GM19023 (cell line): Measurements from ENCODE around the gene HEPACAM.
A peak's percentile ranks its signal among the peaks of the same experiment; 100 is the strongest.

Experiments used
- ATAC-seq: cut with Tn5 transposase; IDR thresholded peaks from one replicate; pipeline ENCODE4 v1.9.1; 2021; ENCODE audit warnings: mild to moderate bottlenecking, moderate library complexity; ENCODE audit not compliant: unreplicated experiment

HEPACAM gene

DNA sequence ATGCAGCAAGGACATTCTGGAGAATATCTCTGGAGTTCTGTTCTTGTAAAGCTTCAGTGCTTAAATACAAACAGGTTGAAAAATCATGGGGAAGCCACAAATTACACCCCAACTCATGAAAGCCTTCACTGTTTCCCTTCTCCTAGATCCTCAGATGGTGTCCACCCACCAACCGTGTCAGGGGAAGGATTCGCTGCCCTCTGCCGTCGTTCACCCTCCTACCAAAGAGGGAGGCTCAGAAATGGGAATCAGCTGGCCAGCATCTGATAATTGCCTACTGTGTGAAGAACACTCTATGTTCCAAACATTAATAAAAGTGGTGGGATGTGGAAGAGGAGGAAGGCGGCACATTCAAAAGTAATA, 7.4 kb upstream of the HEPACAM start:
- no peak for ATAC-seq

DNA sequence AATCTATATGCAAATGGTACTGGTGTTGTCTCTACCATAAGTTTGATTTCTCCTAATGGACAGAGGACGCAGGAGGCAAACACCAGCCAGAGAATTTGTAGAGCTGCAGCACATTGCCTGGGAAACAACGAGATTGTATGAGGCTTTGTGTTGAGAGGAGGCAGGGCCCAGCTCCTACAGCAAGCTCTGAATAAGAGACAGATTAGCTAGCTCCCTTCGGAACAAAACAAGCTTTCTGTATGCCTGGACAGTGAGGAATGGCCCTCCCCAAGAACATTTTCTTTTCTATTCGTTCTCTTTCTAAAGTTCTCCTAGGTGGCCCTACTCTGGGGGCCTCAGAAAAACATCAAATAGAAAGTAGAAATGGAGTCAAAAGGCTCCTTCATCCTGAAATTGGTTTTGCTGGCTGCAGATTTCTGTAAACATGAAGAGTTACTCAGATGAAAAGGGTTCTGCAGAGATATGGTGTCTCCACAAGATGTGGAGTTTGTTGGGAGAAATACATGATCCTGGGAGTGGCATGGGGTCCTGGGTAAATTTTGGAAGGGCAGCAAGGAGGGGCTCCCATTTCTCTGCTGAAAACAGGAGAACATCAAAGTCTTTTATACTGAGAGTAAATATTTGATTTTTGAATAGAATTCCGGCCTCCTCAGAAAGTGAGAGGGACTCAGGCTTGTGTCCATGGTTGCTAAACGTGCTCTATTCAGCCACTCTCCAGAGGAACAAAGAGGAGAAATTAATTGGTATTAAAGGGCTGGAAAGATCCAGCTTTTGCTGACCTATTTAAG, 6.8 kb upstream of the HEPACAM start:
- no peak for ATAC-seq

DNA sequence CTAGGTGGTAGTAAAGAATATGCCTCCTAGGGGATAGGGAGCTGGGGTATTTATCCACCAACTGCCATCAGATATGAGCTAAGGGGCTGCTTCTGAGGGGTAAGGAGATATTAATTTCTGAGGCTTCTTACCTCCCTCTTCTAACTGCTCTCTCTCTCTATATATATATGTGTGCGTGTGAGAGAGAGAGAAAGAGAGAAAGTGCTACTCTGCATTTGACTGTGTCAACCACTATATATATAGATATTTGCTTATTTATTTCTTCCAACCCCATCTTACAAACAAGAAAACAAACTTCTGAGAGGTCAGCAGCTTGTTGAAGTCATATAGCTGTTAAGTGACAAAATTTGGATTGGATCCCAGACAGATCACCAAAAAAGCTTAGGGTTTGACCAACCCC, 5.9 kb upstream of the HEPACAM start:
- no peak for ATAC-seq

DNA sequence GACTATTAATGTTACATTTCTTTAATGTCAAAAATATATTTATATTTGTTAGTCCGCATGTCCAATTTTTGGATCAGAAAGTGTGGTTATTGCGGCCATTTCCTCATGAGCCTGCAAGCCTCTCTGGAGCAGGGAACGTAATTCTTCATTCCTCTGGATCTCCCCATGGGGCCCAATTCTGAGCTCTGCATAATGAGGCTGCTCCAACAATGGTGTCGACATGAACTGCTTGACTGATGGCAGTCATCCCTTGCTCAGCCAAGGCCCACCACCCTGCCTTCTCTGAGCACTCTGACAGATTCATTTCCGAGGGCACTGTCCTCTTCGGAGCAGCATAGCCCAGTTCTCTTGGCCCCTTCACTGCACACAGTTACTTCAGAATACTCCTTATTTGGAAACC, 3.1 kb upstream of the HEPACAM start:
- ATAC-seq, result no peak

DNA sequence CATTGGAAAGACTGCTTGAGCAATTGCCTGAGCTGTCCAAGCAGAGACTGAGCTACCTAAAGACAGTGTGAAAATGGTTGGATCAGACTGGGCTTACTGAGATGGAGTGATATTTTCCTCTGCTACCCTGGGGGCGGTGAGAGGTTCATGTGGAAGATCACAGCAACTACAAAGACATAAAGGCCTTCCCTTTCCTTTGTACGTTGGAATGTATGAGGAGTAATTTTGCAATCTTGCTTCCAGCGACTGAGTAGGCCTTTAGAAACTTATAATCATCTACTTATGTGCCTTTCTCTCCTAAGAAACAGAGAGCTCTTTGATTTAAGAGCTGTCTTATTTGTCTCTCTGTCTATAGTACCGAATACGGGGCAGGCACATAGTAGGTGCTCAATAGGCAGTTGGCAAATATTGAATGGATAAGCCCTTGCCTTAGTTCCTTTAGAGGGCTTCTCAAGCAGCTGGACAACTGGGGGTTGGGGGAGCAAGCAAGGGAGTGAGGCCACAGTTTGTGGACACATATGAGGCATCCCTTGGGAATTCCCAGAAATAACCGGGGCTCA, 2.4 kb upstream of the HEPACAM start:
- ATAC-seq, result no peak

DNA sequence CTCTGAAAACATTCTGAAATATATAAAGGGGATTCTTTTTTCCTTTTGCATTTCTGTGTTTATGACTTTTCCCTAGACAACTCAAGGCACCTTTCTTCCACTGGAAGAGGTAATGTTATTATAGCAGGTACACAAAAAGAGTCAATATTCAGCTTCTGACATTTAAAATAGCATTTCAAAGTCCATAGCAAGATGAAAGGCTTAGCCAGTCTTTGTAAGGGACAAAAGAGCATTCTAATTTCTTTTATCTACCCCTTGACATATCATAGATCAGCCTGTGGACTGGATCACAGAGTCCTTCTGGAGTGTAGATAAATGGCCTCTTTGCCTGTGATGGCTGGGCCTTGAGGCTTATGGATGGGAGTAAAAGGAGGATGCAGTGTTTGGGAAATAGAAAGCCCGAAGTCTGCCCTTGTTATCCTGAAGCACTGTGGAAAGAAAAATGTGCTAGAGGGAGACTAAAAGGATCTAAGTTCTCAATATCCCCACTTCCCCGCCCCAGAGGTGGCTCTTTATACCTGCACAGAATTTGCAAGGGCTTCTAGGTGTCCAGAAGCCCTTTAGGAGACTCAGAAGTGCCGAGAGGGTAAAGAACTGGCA, 1.6 kb upstream of the HEPACAM start:
- no peak for ATAC-seq

DNA sequence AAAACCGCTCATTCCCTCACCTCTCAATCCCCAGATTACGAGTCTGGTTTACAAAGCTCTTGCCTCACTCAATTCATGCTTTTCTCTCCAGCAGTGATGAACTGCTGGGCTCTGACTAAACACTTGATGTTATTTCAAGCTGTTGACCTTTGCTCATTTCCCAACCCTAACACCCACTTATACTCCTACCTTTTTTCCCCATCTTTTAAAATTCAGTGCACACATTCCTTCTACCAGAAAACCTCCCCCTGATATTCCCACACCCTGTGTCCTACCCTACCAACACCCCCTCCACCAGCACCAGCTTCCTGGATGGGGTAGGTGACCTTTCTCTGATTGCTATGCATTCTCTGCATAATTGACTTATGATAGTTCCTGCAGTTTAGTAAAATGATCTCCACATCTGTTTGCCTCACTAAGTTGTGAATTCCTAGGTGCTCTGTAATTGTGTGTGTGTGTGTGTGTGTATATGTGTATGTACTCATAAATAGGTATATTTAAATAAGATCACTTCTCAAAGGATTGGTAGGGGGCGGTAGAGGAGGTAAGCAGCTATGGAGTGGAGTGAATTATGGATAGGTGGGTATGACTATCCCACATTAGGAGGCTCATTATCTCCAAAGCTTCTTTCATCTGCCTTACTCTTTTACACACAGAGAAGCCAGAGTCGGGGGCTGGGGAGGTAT, 842 bp downstream of the HEPACAM start:
- no peak for ATAC-seq

DNA sequence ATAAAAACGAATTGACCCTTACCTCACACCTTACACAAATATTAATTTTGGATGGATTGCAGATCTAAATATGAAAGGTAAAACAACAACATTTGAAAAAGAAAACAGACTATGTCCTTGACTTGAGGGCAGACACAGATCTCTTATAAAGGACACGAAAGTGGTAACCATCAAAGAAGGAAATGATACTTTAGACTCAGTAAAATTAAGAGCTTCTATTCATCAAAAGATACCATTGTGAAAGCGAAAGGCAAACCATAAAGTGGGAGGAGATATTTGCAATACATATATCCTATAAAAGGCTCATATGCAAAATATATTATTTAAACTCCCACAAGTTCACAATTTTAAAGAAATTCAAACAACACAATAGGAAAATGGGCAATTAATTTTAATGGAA, 5.0 kb downstream of the HEPACAM start:
- no peak for ATAC-seq

DNA sequence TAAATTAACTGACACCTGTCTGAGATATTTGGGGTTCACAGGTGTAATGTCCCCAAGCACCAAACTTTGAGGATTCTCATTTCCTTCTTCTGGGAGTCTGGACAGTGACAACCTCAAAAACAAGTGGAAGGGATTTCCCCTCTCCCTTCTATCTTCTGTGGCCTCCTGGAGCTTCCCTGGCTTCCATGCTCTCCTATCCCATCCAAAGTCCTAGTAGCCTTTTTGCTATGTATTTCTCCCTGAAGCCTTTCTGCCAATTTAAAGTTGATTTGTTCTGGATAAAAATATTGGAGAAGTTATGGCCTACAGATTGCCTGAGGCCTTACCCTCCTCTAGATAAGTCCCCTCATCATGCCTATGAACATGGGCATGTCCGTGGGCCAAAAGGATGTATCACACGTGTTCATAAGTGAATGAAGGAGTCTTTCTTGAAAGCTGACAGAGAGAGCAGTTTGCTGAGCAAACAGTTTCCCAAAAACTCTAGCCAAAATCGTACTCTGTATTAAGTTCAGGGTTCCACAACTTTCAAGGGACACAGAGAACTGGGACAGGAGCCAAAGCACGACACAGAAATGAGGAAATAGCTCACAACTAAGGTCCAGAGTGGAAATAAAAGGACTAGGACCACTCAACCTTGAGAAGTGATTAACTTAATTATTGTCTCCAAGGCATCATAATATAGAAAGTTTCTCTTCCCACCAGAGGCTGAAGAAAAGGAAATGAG, 6.7 kb downstream of the HEPACAM start:
- ATAC-seq, result no peak

DNA sequence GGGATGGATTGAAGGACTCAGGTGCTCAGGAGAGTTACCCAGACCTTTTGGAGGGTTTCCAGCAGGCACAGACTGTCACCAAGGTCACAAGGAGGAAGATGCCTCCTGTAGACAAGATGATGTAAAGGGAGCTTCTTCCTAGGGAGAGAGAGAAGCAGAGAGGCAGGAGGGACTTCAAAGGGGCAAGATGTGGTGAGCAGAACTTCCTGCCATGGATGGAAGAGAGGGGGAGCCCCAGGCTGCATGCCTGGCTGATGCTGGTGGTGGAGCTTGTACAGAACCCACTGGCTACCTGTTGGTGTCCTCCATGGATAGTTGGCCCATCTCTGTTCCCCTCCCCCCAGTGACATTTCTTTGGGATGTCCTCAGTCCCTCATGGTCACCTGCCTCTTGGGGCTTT, 12.6 kb downstream of the HEPACAM start:
- ATAC-seq, result no peak

DNA sequence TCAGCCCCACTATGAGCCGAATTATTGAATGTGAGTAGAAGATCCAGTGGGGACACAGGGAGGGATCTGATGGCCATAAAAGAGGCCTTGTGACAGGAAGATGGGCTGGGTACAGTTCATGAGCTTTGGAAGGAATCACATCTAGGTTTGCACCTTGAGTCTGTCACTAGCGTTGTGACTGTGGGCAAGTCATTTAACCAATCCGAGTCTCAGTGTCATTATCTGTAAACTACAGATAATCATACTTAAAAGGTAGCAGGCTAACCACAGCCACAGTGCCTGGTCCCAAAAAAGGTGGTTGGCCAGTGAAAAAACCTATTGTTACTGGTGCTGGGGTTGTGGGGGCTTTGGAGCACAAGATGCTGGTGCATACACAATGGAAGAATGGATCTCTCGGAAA, 13.0 kb downstream of the HEPACAM start:
- ATAC-seq, result no peak

DNA sequence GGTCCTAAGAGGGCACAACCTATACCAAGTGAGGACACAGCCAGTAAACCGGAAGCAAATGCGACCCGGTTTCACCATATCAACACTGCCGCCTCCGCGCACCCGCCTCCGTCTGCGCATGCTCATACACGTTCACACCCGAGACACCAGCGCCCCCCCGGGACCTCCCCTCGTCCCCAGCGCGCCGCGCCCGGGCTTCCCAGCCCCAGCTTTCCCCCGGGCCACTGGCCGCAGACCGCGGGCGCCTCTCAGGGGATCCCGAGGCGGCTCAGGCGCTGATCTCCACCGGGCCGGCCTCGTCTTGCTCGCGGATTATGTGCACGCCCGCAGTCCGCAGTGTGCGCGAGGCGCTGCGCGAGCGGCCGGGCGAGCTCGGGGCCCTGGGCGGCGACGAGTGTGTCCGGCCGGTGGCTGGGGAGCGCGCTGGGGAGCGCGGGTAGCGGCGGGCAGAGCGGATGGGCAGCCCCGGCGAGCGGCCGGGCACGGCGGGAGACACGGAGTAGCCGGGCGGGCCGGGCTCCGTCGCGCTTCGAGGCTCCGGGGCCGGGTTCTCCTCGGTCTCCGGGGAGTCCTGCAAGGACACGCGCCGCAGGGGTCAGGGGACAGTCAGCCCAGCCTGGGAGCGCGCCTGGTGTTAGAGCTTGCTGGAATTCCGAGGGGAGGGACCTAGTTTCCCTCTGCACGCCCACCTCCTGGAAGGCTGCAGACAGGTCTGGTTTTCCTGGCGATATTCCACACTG, 14.8 kb downstream of the HEPACAM start:
- ATAC-seq, result peak; percentile 69

DNA sequence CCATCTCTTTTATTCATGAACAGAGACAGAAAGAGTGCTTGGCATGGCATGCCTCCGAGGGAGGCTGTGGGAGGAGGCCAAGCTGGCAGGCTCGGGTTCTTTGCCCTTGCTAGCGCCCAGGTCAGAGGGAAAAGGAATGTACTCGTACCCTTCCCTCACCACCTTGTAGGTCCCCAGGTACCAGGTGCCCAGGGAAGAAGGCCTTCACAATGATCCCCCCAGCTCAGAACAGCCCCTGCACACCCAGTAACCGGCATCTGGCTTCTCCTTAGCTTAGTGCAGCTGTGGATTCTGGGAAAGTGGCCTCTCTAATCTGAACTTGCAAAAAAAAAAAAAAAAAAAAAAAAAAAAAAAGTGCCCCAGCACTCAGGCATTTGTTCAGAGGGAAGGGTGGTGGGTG, 15.5 kb downstream of the HEPACAM start:
- ATAC-seq, result no peak

DNA sequence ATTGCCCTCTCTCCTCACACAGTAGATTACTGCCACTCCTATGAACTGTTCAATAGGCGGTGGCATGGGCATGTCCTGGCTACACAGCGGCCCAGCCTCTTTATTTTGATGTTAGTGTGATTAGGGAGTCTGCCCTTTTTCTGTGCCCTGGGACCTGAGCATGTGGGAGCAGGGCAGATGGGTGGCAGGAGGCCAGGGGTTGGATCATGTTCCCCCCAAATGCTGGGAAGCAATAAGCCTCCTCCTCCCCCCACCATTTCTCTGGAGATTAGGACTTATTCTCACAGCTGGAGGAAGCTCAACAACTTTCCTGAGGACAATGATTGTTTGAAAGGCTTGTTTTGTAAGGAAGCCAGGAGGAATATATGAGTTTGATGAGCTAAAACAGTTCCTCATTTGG, 15.9 kb downstream of the HEPACAM start:
- ATAC-seq, result no peak

DNA sequence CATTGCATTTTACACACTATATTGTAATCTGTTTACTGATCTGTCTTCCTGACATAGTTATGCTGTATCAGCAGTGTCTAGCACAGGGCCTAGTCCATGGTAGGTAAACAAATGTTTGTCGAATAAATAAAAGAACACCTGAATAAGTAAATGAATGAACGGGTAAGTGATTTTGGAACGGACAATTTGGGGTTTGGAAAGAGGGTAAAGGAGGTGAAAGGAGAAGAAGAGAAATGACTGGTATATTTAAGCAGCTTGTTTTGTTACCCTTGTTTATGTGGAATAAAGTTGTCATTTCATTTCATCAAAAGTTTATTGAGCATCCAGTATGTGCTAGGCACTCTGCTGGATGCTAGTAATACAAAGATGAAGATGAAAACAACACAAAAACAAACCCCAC, 16.9 kb downstream of the HEPACAM start, which contains the start of gene HEPN1:
Gene HEPN1, plus strand, starts transcription at position 301 of the 400 bp plus-strand sequence.
- ATAC-seq, result no peak

DNA sequence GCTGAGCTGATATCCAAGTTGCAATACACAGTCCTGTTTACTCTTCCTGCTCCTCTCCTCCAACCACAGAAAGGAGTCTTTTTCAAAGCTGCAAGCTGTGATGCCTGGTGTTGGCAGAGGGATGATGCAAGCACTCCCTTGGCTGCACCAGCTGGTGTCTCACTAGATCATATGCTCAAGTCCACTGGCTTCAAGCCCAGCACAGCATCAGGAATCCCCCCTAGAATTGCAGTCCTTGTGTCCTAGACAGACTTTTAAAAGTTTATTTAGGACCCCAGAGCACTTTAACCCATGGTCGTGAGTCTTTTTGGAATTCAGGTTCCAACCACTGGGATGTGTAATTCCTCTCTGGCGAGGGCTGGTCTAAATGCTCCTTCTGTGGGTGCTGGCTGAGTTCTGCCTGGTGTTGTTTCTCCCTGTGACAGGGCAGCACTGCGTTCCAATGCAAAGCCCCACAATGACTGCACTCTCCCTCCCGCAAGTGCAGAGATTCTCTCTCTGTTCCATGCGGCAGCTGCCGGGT, 18.7 kb downstream of the HEPACAM start:
- ATAC-seq, result no peak

DNA sequence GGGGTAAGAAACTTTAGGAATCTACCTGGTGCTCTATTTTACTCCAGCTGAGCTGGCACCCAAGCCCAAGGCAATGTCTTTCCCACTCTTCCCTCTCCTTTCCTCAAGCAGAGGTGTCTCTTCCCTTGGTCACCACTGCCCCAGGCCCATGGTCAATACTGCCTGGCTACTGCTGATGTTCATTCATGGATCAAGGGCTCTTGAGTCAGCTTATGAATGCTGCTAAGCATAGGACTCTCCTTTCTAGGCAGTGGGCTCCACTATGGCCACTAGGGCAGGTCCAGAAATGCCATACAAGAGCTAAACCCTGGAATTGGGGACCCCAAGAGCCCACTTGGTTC, 19.5 kb downstream of the HEPACAM start:
- no peak for ATAC-seq

DNA sequence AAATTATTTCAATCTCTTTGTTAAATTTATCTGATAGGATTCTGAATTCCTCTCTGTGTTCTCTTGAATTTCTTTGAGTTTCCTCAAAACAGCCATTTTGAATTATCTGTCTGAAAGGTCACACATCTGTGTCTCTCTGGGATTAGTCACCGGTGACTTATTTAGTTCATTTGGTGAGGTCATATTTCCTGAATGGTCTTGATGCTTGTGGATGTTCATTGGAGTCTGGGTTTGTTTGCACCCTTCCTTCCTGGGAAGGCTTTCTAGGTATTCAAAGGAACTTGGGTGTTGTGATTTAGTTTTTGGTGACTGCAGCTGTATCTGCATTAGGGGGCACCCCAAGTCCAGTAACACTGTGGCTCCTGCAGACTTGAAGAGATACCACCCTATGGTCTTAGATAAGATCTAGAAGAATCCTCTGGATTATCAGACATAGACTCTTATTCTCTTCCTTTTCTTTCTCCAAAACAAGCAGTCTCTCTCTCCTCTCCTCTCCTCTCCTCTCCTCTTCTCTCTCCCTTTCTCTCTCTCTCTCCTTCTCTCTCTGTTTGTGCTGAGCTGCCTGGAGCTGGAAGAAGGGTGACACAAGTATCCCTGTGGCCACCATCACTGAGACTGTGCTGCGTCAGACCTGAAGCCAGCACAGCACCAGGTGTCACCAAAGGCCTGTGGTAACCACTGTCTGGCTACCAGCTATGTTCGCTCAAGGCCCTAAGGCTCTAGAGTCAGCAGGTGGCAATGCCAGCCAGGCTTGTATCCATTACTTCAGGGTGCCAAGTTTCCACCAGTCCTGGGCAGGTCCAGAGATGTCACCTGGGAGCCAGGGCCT, 20.1 kb downstream of the HEPACAM start:
- no peak for ATAC-seq

DNA sequence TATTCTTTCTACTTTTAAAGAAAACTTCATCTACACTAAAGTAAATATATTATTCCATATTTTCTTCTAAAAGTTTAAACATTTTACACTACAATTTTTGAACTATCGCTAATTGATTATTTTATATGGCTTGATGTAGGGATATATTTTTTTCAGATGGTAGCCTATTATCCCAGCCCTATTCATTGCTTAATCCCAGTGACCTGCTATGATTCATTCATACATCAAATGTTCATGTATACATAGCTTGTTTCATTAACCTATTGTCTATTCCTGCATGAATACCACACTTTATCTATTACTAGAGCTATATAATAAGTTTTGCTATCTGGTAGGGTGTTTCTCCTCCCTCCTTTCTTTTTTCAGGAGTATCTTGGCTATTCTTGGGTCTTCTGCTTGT, 33.2 kb downstream of the HEPACAM start:
- ATAC-seq, result no peak

DNA sequence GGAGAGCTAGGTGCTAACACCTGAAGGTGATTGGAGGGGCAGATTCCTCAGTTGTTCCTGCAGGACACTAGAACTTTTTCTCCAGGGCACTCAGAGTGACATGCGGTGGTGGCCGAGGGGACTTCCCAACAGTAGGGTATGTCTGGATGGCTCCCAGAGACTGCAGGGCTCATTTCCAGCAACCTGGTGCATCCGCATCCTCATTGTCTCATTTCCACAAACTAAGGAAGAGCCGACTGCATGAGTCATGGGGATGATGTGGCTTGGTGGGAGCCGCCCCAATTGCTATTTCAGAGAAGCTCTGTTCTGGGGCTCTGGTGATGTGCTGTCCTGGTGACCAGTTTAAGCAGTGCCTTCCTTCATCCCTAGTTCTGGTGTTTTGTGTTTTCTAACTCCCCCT, 35.4 kb downstream of the HEPACAM start:
- ATAC-seq, result no peak
